Measurements from ENCODE around the gene IKZF1. TPM values are rescaled to one million over a fixed set of nuclear protein-coding genes. Genes with fewer than 3 reads are reported as not detected.
"Not testable (repeated sequence)": the region's sequence is repeated elsewhere in the genome, so short reads cannot be mapped to it uniquely, and the experiment has no call there.

Gene IKZF1
- polyA plus RNA-seq, 1 experiment, result not detected

- Histone ChIP-seq H3K4me3 (ENCODE audit: low read depth, low read length) (no peak overlapping the region), H3K27me3 (ENCODE audit: control insufficient read depth, insufficient read depth, low read length) (no peaks in the 10 kb centered on the region), H3K36me3 (ENCODE audit: control insufficient read depth, insufficient read depth, low read length) (no peaks in the 10 kb centered on the region)
- ChIA-PET POLR2A (no interaction called here), CTCF (no interaction called here)
- DNase-seq (ENCODE audit: low read depth), result no peak
- no peak for TF ChIP-seq CTCF (IDR thresholded peaks at IDR 0.05; ENCODE audit: insufficient read depth, low read depth, low read length)
Observed at GRCh38 chr7:50334341-50334994, 30.0 kb downstream of the IKZF1 start.

- no peaks in the 10 kb centered on the region for H3K36me3 ChIP-seq (ENCODE audit: control insufficient read depth, insufficient read depth, low read length)
- H3K27me3 ChIP-seq (ENCODE audit: control insufficient read depth, insufficient read depth, low read length), result no peaks in the 10 kb centered on the region; the same call in 1 of the 2 replicates
- ChIA-PET POLR2A (no interaction called here), CTCF (no interaction called here)
- no peak for TF ChIP-seq CTCF (IDR thresholded peaks at IDR 0.05; ENCODE audit: insufficient read depth, low read depth, low read length)
- no peak for DNase-seq (ENCODE audit: low read depth)
- no peak overlapping the region for H3K4me3 ChIP-seq (ENCODE audit: low read depth, low read length)
Observed at GRCh38 chr7:50335230-50335794, 30.8 kb downstream of the IKZF1 start.

- Histone ChIP-seq H3K27me3 (ENCODE audit: control insufficient read depth, insufficient read depth, low read length) (no peaks in the 10 kb centered on the region; the same call in 1 of the 2 replicates), H3K36me3 (ENCODE audit: control insufficient read depth, insufficient read depth, low read length) (no peaks in the 10 kb centered on the region), H3K4me3 (ENCODE audit: low read depth, low read length) (no peak overlapping the region)
- no peak for TF ChIP-seq CTCF (IDR thresholded peaks at IDR 0.05; ENCODE audit: insufficient read depth, low read depth, low read length)
- POLR2A ChIA-PET, result no interaction called here
- no peak for DNase-seq (ENCODE audit: low read depth)
- CTCF ChIA-PET, result no interaction called here
Observed at GRCh38 chr7:50335795-50336754, 31.6 kb downstream of the IKZF1 start.

GRCh38 chr7:50336894-50337703 is 32.6 kb downstream of the IKZF1 start:
- ChIA-PET POLR2A (no interaction called here), CTCF (no interaction called here)
- H3K4me3 ChIP-seq (ENCODE audit: low read depth, low read length), result no peak overlapping the region
- DNase-seq (ENCODE audit: low read depth), result no peak
- H3K36me3 ChIP-seq (ENCODE audit: control insufficient read depth, insufficient read depth, low read length), result no peaks in the 10 kb centered on the region
- no peaks in the 10 kb centered on the region; the same call in 1 of the 2 replicates for H3K27me3 ChIP-seq (ENCODE audit: control insufficient read depth, insufficient read depth, low read length)
- no peak for TF ChIP-seq CTCF (IDR thresholded peaks at IDR 0.05; ENCODE audit: insufficient read depth, low read depth, low read length)

GRCh38 chr7:50339472-50339871 is 35.0 kb downstream of the IKZF1 start:
- CTCF ChIA-PET, result interaction anchor here (1.5 kb wide), 1 partner anchor 8 kb away, joined by 3 read pairs; no protein-coding TSS in a partner anchor
- H3K36me3 ChIP-seq (ENCODE audit: control insufficient read depth, insufficient read depth, low read length); DNase-seq (ENCODE audit: low read depth); H3K27me3 ChIP-seq (ENCODE audit: control insufficient read depth, insufficient read depth, low read length); POLR2A ChIA-PET; H3K4me3 ChIP-seq (ENCODE audit: low read depth, low read length): not testable (repeated sequence)
